H9 (cell line): Measurements from ENCODE around the gene MED13L. TPM values are rescaled to one million over a fixed set of nuclear protein-coding genes. Genes with fewer than 3 reads are reported as not detected.

ENCODE experiments used
- DNase-seq: peaks from one replicate; pipeline ENCODE4 v3.0.0-alpha.2; 2017
- H2AFZ ChIP-seq: one replicate; pipeline ENCODE4 v1.6.1; 2013; ENCODE audit warnings: mild to moderate bottlenecking, low read length, control low read depth, moderate library complexity
- H2AK5ac ChIP-seq: 2 replicates; pipeline ENCODE4 v1.6.1; 2013; ENCODE audit warnings: low read length, control low read depth, mixed read lengths; ENCODE audit not compliant: insufficient read length
- H2BK120ac ChIP-seq: one replicate; pipeline ENCODE4 v1.6.1; 2013; ENCODE audit warnings: low read depth, mild to moderate bottlenecking, low read length, control low read depth, inconsistent platforms; ENCODE audit not compliant: poor library complexity, severe bottlenecking
- H2BK12ac ChIP-seq: 2 replicates; pipeline ENCODE4 v1.6.1; 2013; ENCODE audit warnings: low read length, control low read depth, mixed read lengths, low read depth; ENCODE audit not compliant: insufficient read length
- H2BK15ac ChIP-seq: 2 replicates; pipeline ENCODE4 v1.6.1; 2013; ENCODE audit warnings: low read depth, low read length, control low read depth
- H2BK20ac ChIP-seq: one replicate; pipeline ENCODE4 v1.6.1; 2013; ENCODE audit warnings: low read depth, mild to moderate bottlenecking, low read length, control low read depth, inconsistent platforms; ENCODE audit not compliant: poor library complexity, severe bottlenecking
- H2BK5ac ChIP-seq: 2 replicates; pipeline ENCODE4 v1.6.1; 2013; ENCODE audit warnings: low read length, control low read depth, mixed read lengths; ENCODE audit not compliant: insufficient read length
- H3K14ac ChIP-seq: 2 replicates; pipeline ENCODE4 v1.6.1; 2013; ENCODE audit warnings: low read length, control low read depth; ENCODE audit not compliant: insufficient read depth
- H3K18ac ChIP-seq: 2 replicates; pipeline ENCODE4 v1.6.1; 2013; ENCODE audit warnings: low read depth, mild to moderate bottlenecking, mixed read lengths, low read length, control low read depth; ENCODE audit not compliant: insufficient read length
- H3K23ac ChIP-seq: 2 replicates; pipeline ENCODE4 v1.6.1; 2013; ENCODE audit warnings: low read length, control low read depth, mixed read lengths, low read depth; ENCODE audit not compliant: insufficient read length
- H3K23me2 ChIP-seq: 2 replicates; pipeline ENCODE4 v1.6.1; 2013; ENCODE audit warnings: low read depth, mild to moderate bottlenecking, mixed read lengths, low read length, control low read depth; ENCODE audit not compliant: insufficient read length, poor library complexity, severe bottlenecking
- H3K27ac ChIP-seq: 2 replicates; pipeline ENCODE4 v1.5.1; 2013; ENCODE audit warnings: low read length, control low read depth, mixed read lengths, low read depth; ENCODE audit not compliant: insufficient read length
- H3K27me3 ChIP-seq: 2 replicates; pipeline ENCODE4 v1.6.1; 2013; ENCODE audit warnings: low read length, control low read depth, inconsistent platforms; ENCODE audit not compliant: insufficient read depth
- H3K4ac ChIP-seq: 2 replicates; pipeline ENCODE4 v1.6.1; 2013; ENCODE audit warnings: low read depth, mild to moderate bottlenecking, control low read depth, inconsistent platforms, low read length, moderate library complexity
- H3K4me1 ChIP-seq: 2 replicates; pipeline ENCODE4 v1.6.1; 2013; ENCODE audit warnings: low read length, control low read depth, inconsistent platforms; ENCODE audit not compliant: insufficient read depth
- H3K4me2 ChIP-seq: 2 replicates; pipeline ENCODE4 v1.6.1; 2013; ENCODE audit warnings: low read length, control low read depth, mixed read lengths; ENCODE audit not compliant: insufficient read length, insufficient read depth
- H3K56ac ChIP-seq: 2 replicates; pipeline ENCODE4 v1.6.1; 2013; ENCODE audit warnings: low read depth, mild to moderate bottlenecking, mixed read lengths, low read length, control low read depth; ENCODE audit not compliant: insufficient read length
- H3K79me1 ChIP-seq: 2 replicates; pipeline ENCODE4 v1.6.1; 2013; ENCODE audit warnings: low read depth, mild to moderate bottlenecking, moderate library complexity, low read length, control low read depth, inconsistent platforms; ENCODE audit not compliant: insufficient read depth, poor library complexity, severe bottlenecking
- H3K79me2 ChIP-seq: 2 replicates; pipeline ENCODE4 v1.6.1; 2013; ENCODE audit warnings: low read length, control low read depth, inconsistent platforms; ENCODE audit not compliant: insufficient read depth
- H3K9ac ChIP-seq: 2 replicates; pipeline ENCODE4 v1.6.1; 2013; ENCODE audit warnings: low read length, control low read depth, mixed read lengths; ENCODE audit not compliant: insufficient read length; ENCODE audit errors: extremely low read depth
- H3K9me3 ChIP-seq: one replicate; pipeline ENCODE4 v1.6.1; 2013; ENCODE audit warnings: low read depth, low read length, inconsistent platforms; ENCODE audit not compliant: control insufficient read depth
- H3T11ph ChIP-seq: one replicate; pipeline ENCODE4 v1.6.1; 2013; ENCODE audit warnings: mild to moderate bottlenecking, low read length, control low read depth, inconsistent platforms
- H4K20me1 ChIP-seq: one replicate; pipeline ENCODE4 v1.6.1; 2013; ENCODE audit not compliant: control insufficient read depth, insufficient read length, insufficient read depth
- H4K5ac ChIP-seq: 2 replicates; pipeline ENCODE4 v1.6.1; 2013; ENCODE audit warnings: low read depth, mild to moderate bottlenecking, mixed read lengths, low read length, control low read depth; ENCODE audit not compliant: insufficient read length
- H4K8ac ChIP-seq: replicated peaks from 2 replicates; pipeline ENCODE4 v1.6.1; 2013; ENCODE audit warnings: low read length, control low read depth, mixed read lengths, low read depth; ENCODE audit not compliant: insufficient read length
- H4K91ac ChIP-seq: 2 replicates; pipeline ENCODE4 v1.6.1; 2013; ENCODE audit warnings: low read depth, mild to moderate bottlenecking, moderate library complexity, mixed read lengths, low read length, control low read depth; ENCODE audit not compliant: insufficient read length
- H3K27ac Mint-ChIP-seq, 3 experiments: 2 replicates in 2 of 3; 3 replicates in 1 of 3; pipeline ENCODE4 v1.8.0; 2020 to 2021; ENCODE audit warnings: mixed read lengths in 3 of 3, mild to moderate bottlenecking in 1 of 3, moderate library complexity in 1 of 3
- H3K27me3 Mint-ChIP-seq: 2 replicates; pipeline ENCODE4 v1.8.0; 2021; ENCODE audit warnings: low read depth, mild to moderate bottlenecking, moderate library complexity, mixed read lengths
- H3K36me3 Mint-ChIP-seq, 3 experiments: 2 replicates in 2 of 3; 3 replicates in 1 of 3; pipeline ENCODE4 v1.8.0; 2020 to 2021; ENCODE audit warnings: low read depth in 3 of 3, mixed read lengths in 3 of 3; ENCODE audit not compliant: insufficient read depth in 1 of 3
- H3K4me1 Mint-ChIP-seq, 2 experiments: 2 replicates each; pipeline ENCODE4 v1.8.0; 2020; ENCODE audit warnings: mixed read lengths in 2 of 2
- H3K4me3 Mint-ChIP-seq, 2 experiments: 2 replicates in 1 of 2; 3 replicates in 1 of 2; pipeline ENCODE4 v1.8.0; 2020 to 2021; ENCODE audit warnings: mild to moderate bottlenecking in 2 of 2, mixed read lengths in 2 of 2, moderate library complexity in 1 of 2
- H3K9me3 Mint-ChIP-seq, 2 experiments: 2 replicates in 1 of 2; 3 replicates in 1 of 2; pipeline ENCODE4 v1.8.0; 2020; ENCODE audit warnings: mild to moderate bottlenecking in 2 of 2, mixed read lengths in 2 of 2, moderate library complexity in 1 of 2
- CTCF ChIP-seq: fragments of 200-600 bp; sonication (generic); conservative IDR thresholded peaks from 3 replicates; pipeline ENCODE4 v1.8.0; 2021; ENCODE audit warnings: antibody characterized with exemption, mild to moderate bottlenecking
- WGBS: extraction: QIAGEN DNeasy Blood & Tissue Kit; methylation state at CpG from one replicate; pipeline ENCODE4 v1.1.7; 2013; ENCODE audit warnings: missing lambda C conversion rate, low lambda C conversion rate, mixed read lengths; ENCODE audit not compliant: insufficient read length; ENCODE audit errors: extremely low coverage; 5-methylcytosine and 5-hydroxymethylcytosine counted together
- total RNA-seq: library from RNA; stranded (reverse); gene quantifications from 2 replicates; pipeline ENCODE4 v1.2.1, GENCODE V29; 2021

The MED13L gene
- total RNA-seq, 1 experiment from 2014 or later = 52.4 TPM

- H2AFZ ChIP-seq = no peak overlapping the region
- Mint-ChIP-seq H3K4me1 (peaks cover 60 to 75% of the 10 kb centered on the region in 2 experiments), H3K4me3 (no peak overlapping the region), H3K36me3 (no peaks in the 10 kb centered on the region), H3K9me3 (no peaks in the 10 kb centered on the region), H3K27me3 (no peaks in the 10 kb centered on the region), H3K27ac (peak overlapping the region in 2 of 3 experiments; percentile 50 to 80; a peak in 5 of 7 replicates)
- H2BK5ac ChIP-seq = no peak overlapping the region
- H2AK5ac ChIP-seq = no peak overlapping the region
- H4K5ac ChIP-seq = no peak overlapping the region
- no peak overlapping the region for H4K91ac ChIP-seq
- H3T11ph ChIP-seq = no peak overlapping the region
- no peak overlapping the region for H3K4ac ChIP-seq
- no peak for DNase-seq
- H3K9me3 ChIP-seq = no peaks in the 10 kb centered on the region
- no peak overlapping the region for H3K9ac ChIP-seq
- no peaks in the 10 kb centered on the region for H4K20me1 ChIP-seq
- TF ChIP-seq CTCF = no peak
- H3K27me3 ChIP-seq = no peaks in the 10 kb centered on the region
- no peak overlapping the region for H3K4me2 ChIP-seq
- peaks cover 10% of the 10 kb centered on the region; the same call in 1 of the 2 replicates for H3K79me2 ChIP-seq
- no peak overlapping the region for H3K56ac ChIP-seq
- no peak overlapping the region for H2BK12ac ChIP-seq
- no peak overlapping the region for H2BK15ac ChIP-seq
- no peak overlapping the region for H2BK20ac ChIP-seq
- H3K79me1 ChIP-seq = peaks cover 2% of the 10 kb centered on the region
- H3K18ac ChIP-seq = no peak overlapping the region
- peaks cover 3% of the 10 kb centered on the region for H3K4me1 ChIP-seq
- no peak overlapping the region for H3K27ac ChIP-seq
- no CpG with 5 or more reads among the region's 5 CpGs for WGBS
- H3K14ac ChIP-seq = no peak overlapping the region
- H4K8ac ChIP-seq = no peak overlapping the region
- no peak overlapping the region for H3K23ac ChIP-seq
- H3K23me2 ChIP-seq = no peaks in the 10 kb centered on the region
- H2BK120ac ChIP-seq = no peak overlapping the region
Observed at GRCh38 chr12:116157845-116158267, 119.6 kb downstream of the MED13L start.
